ENCODE data around the gene P4HTM.

The P4HTM gene

GRCh38 chr3:49017971-49018706, 28.1 kb downstream of the P4HTM start, which contains the start of gene DALRD3 (continued):
- TF ChIP-seq KLF16 (tag by site-specific recombination; IDR thresholded peaks at IDR 0.05) (peak; percentile 90), ZNF426 (tag by site-specific recombination; IDR thresholded peaks at IDR 0.05) (no peak), ZNF473 (tag by site-specific recombination; IDR thresholded peaks at IDR 0.05) (no peak), ZNF202 (tag by site-specific recombination; IDR thresholded peaks at IDR 0.05; ENCODE audit: borderline replicate concordance) (no peak), GLI2 (tag by site-specific recombination; IDR thresholded peaks at IDR 0.05; ENCODE audit: borderline replicate concordance, low read depth) (no peak), ZNF248 (tag by site-specific recombination; IDR thresholded peaks at IDR 0.05) (no peak), ZNF174 (tag by site-specific recombination; IDR thresholded peaks at IDR 0.05) (no peak), YY1 (tag by site-specific recombination; IDR thresholded peaks at IDR 0.05) (0 out of 2 replicates have a peak, but pooled peaks have one; percentile 49), ZNF302 (tag by site-specific recombination; IDR thresholded peaks at IDR 0.05; ENCODE audit: low read depth) (no peak), REST (tag by site-specific recombination; IDR thresholded peaks at IDR 0.05) (no peak), KLF10 (tag by site-specific recombination; IDR thresholded peaks at IDR 0.05) (peak; percentile 95), ZNF155 (tag by site-specific recombination; IDR thresholded peaks at IDR 0.05) (no peak), ZNF18 (tag by site-specific recombination; IDR thresholded peaks at IDR 0.05) (no peak), ZSCAN16 (tag by site-specific recombination; IDR thresholded peaks at IDR 0.05) (no peak), ZNF266 (tag by site-specific recombination; IDR thresholded peaks at IDR 0.05; ENCODE audit: low read depth) (no peak), ZNF837 (tag by site-specific recombination; IDR thresholded peaks at IDR 0.05) (0 out of 2 replicates have a peak, but pooled peaks have one; percentile 24), CTCF (tag by site-specific recombination; IDR thresholded peaks at IDR 0.05) (0 out of 2 replicates have a peak, but pooled peaks have one; percentile 20), ZNF324 (tag by site-specific recombination; IDR thresholded peaks at IDR 0.05) (no peak), ZBTB7A (tag by site-specific recombination; IDR thresholded peaks at IDR 0.05; ENCODE audit: low read depth) (no peak), ZNF621 (tag by site-specific recombination; IDR thresholded peaks at IDR 0.05) (no peak), BCL11A (tag by site-specific recombination; IDR thresholded peaks at IDR 0.05; ENCODE audit: low read depth) (no peak), ZNF292 (tag by site-specific recombination; IDR thresholded peaks at IDR 0.05; ENCODE audit: borderline replicate concordance, low read depth) (no peak), RBAK (tag by site-specific recombination; IDR thresholded peaks at IDR 0.05) (no peak), ZNF23 (tag by site-specific recombination; IDR thresholded peaks at IDR 0.05; ENCODE audit: borderline replicate concordance) (no peak), HIC1 (tag by site-specific recombination; IDR thresholded peaks at IDR 0.05) (no peak), ZFP69B (tag by site-specific recombination; IDR thresholded peaks at IDR 0.05) (peak; percentile 75), ZFP41 (tag by site-specific recombination; IDR thresholded peaks at IDR 0.05; ENCODE audit: borderline replicate concordance) (no peak), ZIC2 (tag by site-specific recombination; IDR thresholded peaks at IDR 0.05) (no peak; the same call in 1 of the 2 replicates), KLF1 (tag by site-specific recombination; IDR thresholded peaks at IDR 0.05) (peak; percentile 74), ZNF221 (tag by site-specific recombination; IDR thresholded peaks at IDR 0.05; ENCODE audit: borderline replicate concordance) (no peak), ZNF785 (tag by site-specific recombination; IDR thresholded peaks at IDR 0.05) (no peak), ZNF510 (tag by site-specific recombination; IDR thresholded peaks at IDR 0.05; ENCODE audit: insufficient replicate concordance) (no peak), ZNF175 (tag by site-specific recombination; IDR thresholded peaks at IDR 0.05) (no peak)

All from HEK293 (cell line).